Measurements from ENCODE around the gene TNFRSF17. TPM values are rescaled to one million over a fixed set of nuclear protein-coding genes. Genes with fewer than 3 reads are reported as not detected.

Gene TNFRSF17
- total RNA-seq, 1 donor from 2014 or later = not detected

DNA sequence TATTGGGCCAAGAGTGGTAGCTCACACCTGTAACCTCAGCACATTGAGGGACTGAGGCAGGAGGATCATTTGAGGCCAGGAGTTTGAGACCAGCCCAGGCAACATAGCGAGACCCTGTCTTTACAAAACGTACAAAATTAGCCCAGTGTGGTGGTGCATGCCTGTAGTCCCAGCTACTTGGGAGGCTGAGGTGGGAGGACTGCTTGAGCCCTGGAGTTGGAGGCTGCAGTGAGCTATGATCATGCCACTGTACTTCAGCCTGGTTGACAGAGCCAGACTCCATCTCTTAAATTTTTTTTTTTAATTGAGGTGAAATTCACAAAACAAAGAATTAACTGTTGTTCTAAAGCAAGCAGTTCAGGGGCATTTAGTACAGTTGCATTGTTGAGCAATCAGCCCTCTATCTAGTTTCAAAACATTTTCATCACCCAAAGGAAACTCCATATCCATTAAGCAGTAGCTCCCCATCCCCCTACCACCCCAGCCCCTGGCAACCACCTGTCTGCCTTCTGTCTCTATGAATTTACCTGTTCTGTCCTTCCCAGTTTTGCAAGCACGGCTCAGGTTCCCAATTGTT lies 27.1 kb downstream of the TNFRSF17 start:
- H3K36me3 ChIP-seq = no peaks in the 10 kb centered on the region
- no peak for DNase-seq (ENCODE audit: extremely low spot score in 2 of 2)
- no peak overlapping the region for H3K27ac ChIP-seq
- intact Hi-C loops (cut with DNase I) = no loop called here
- H3K4me1 ChIP-seq = peaks cover 5% of the 10 kb centered on the region
- H3K27me3 ChIP-seq = no peaks in the 10 kb centered on the region
- no peak overlapping the region for H3K4me3 ChIP-seq
- TF ChIP-seq POLR2AphosphoS5 (IDR thresholded peaks at IDR 0.05; ENCODE audit: insufficient read depth in 1 of 2, low read depth in 1 of 2) = no peak
- TF ChIP-seq POLR2A (IDR thresholded peaks at IDR 0.05) = no peak
- TF ChIP-seq, protein P1, sequence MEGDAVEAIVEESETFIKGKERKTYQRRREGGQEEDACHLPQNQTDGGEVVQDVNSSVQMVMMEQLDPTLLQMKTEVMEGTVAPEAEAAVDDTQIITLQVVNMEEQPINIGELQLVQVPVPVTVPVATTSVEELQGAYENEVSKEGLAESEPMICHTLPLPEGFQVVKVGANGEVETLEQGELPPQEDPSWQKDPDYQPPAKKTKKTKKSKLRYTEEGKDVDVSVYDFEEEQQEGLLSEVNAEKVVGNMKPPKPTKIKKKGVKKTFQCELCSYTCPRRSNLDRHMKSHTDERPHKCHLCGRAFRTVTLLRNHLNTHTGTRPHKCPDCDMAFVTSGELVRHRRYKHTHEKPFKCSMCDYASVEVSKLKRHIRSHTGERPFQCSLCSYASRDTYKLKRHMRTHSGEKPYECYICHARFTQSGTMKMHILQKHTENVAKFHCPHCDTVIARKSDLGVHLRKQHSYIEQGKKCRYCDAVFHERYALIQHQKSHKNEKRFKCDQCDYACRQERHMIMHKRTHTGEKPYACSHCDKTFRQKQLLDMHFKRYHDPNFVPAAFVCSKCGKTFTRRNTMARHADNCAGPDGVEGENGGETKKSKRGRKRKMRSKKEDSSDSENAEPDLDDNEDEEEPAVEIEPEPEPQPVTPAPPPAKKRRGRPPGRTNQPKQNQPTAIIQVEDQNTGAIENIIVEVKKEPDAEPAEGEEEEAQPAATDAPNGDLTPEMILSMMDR (IDR thresholded peaks at IDR 0.05) = no peak
- no peaks in the 10 kb centered on the region for H3K9me3 ChIP-seq

DNA sequence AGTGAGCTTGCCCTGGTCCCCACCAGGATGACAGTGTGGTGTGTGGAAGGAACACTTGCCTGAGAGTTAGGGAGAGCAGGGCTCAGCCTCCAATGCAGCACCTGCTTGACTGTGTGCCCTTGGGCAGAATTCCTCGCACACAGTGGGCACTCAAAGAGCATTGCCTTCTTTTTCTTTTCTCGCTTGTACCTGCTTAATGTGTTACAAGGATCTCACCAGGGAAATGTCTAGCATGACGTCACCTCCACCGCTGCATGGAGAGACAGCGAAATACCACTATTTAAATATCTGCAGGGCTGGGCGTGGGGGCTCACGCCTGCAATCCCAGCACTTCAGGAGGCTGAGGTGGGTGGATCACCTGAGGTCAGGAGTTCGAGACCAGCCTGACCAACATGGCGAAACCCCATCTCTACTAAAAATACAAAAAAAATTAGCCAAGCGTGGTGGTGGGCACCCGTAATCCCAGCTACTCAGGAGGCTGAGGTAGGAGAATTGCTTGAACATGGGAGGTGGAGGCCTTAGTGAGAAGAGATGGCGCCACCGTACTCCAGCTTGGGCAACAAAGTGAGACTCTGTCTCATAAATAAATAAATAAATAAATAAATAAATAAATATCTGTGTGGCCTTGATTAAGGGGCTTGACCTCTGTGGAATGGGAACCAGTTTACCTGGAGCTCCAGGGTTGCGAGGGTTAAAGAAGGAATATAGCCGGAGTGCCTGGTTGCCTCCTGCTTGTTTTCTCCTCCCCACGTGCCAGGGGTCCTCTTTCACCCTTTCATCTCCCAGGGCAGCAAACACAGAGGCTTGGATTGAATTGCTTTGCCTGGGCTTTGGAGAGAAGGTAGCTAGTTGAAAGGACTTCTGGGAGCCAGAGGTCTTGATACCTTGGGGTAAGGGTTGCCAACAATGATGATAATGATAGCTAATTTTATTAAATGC lies 27.8 kb downstream of the TNFRSF17 start:
- no peak for DNase-seq (ENCODE audit: extremely low spot score in 2 of 2)
- Histone ChIP-seq H3K9me3 (no peaks in the 10 kb centered on the region), H3K4me1 (peaks cover 5% of the 10 kb centered on the region), H3K36me3 (no peaks in the 10 kb centered on the region), H3K27me3 (no peaks in the 10 kb centered on the region), H3K27ac (no peak overlapping the region), H3K4me3 (no peak overlapping the region)
- TF ChIP-seq POLR2A (IDR thresholded peaks at IDR 0.05) = no peak
- TF ChIP-seq, protein P1 (IDR thresholded peaks at IDR 0.05) = no peak
- TF ChIP-seq POLR2AphosphoS5 (IDR thresholded peaks at IDR 0.05; ENCODE audit: insufficient read depth in 1 of 2, low read depth in 1 of 2) = no peak
- intact Hi-C loops (cut with DNase I) = no loop called here

DNA sequence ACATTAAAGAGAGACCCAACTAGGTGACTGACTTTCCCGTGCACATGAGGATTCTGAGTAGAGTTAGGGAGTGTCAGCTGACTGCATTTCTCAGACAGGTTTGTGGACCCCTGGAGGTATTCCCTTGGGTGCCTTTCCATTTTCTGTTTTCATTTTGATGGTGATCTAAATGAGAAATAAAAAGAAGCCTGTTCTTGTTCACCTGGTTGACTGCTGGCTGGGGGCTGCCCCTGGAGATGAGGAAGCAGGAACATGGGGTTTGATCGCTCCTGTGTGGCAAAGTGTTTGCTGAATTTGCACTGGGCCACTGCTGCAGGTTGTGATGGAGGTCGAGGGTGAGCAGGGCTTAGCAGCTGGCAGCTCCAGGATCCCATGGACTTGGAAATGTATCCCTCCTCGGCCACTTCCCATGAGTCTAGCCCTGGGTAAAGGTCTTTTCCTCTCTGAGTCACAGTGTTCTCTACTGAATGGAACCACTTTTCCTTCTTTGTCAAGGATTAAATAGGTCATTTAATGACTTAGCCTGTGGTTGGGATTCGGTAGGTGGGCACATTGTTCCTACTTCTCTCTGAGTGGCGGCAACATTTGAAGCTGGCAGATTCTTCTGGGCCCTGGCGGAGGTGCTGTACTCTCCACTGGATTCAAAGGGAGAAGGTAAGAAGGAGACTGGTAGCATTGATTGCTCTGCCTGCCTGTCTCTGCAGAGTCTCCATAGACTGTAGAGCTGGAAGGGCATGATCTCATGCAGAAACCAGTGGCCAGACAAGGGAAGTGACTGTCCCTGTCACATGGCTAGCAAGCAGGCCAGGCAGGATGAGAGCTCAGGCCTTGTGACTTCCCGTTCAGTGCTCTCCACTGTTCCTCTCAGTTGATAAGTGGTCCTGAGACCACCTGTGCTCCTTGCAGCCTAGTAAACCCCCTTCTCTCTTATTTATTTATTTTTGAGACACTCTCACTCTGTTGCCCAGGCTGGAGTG lies 29.4 kb downstream of the TNFRSF17 start:
- no peak for DNase-seq (ENCODE audit: extremely low spot score in 2 of 2)
- no peak overlapping the region for H3K27ac ChIP-seq
- no peaks in the 10 kb centered on the region for H3K36me3 ChIP-seq
- no peaks in the 10 kb centered on the region for H3K9me3 ChIP-seq
- H3K4me1 ChIP-seq = peaks cover 3% of the 10 kb centered on the region
- H3K27me3 ChIP-seq = no peaks in the 10 kb centered on the region
- TF ChIP-seq, protein P1 (IDR thresholded peaks at IDR 0.05) = no peak
- TF ChIP-seq POLR2AphosphoS5 (IDR thresholded peaks at IDR 0.05; ENCODE audit: insufficient read depth in 1 of 2, low read depth in 1 of 2) = peak in 1 of 2 donors; percentile 14
- TF ChIP-seq POLR2A (IDR thresholded peaks at IDR 0.05) = no peak
- no peak overlapping the region for H3K4me3 ChIP-seq
- intact Hi-C loops (cut with DNase I) = no loop called here

DNA sequence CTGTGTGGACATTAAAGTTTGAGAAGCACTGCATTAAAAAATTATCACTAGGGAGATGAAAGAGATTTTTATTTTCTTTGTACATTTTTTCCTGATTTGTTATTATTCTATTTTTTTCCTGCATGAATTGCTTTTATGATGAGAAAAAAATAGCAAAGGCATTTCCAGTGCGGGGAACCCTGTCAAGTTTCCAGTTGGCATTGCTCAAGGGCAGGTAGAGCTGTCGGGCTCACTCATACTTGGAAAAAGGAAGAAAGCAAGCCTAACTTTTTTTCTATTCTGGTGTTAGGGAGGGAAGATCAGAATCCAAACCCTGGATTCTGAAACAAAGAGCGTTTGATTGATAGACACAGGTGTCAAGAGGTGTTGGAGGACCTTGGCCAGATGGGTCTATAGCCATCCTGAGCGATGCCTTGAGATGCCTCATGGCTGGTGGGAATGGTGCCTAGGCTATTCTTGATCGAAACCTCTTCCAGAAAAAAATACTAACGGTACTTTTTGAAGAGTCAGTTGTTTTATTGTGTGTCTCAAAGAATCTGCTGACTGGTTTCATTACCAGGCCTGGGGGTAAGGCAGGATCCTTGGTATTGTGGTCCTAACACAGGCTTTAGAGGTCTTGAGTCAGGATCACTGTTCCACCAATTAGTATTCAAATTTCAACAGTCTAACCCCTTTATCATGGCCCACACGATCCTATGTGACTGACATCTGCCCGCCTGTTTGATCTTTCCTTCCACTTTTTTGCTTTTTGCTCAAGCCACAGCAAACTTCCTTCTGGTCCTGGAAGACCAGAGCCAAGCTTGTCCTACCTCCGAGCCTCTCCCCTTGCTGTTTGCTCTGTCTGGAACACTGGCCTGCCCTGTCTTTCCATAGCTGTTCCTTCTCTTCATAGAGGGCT lies 31.7 kb downstream of the TNFRSF17 start:
- Histone ChIP-seq H3K27me3 (no peaks in the 10 kb centered on the region), H3K27ac (no peak overlapping the region), H3K4me1 (no peaks in the 10 kb centered on the region), H3K4me3 (no peak overlapping the region), H3K9me3 (no peaks in the 10 kb centered on the region), H3K36me3 (no peaks in the 10 kb centered on the region)
- TF ChIP-seq POLR2AphosphoS5 (IDR thresholded peaks at IDR 0.05; ENCODE audit: insufficient read depth in 1 of 2, low read depth in 1 of 2) (no peak), POLR2A (IDR thresholded peaks at IDR 0.05) (no peak)
- TF ChIP-seq, protein P1 (IDR thresholded peaks at IDR 0.05) = no peak
- intact Hi-C loops (cut with DNase I) = no loop called here
- no peak for DNase-seq (ENCODE audit: extremely low spot score in 2 of 2)
